Skeletal muscle satellite cell (primary cell): Measurements from ENCODE around the gene AMOT.
"Not testable (repeated sequence)": the region's sequence is repeated elsewhere in the genome, so short reads cannot be mapped to it uniquely, and the experiment has no call there.

Source experiments
- H3K27me3 ChIP-seq: 2 replicates; pipeline ENCODE4 v1.7.0; 2013; ENCODE audit warnings: low read length; ENCODE audit not compliant: control insufficient read depth, insufficient read depth
- H3K36me3 ChIP-seq: 2 replicates; pipeline ENCODE4 v1.7.0; 2013; ENCODE audit warnings: mild to moderate bottlenecking, control low read depth, low read length; ENCODE audit not compliant: insufficient read depth
- H3K4me1 ChIP-seq: 2 replicates; pipeline ENCODE4 v1.7.0; 2013; ENCODE audit warnings: low read length; ENCODE audit not compliant: control insufficient read depth, insufficient read depth
- H3K4me2 ChIP-seq: 2 replicates; pipeline ENCODE4 v1.7.0; 2013; ENCODE audit warnings: mild to moderate bottlenecking, low read length
- H3K4me3 ChIP-seq: 2 replicates; pipeline ENCODE4 v1.7.0; 2013; ENCODE audit warnings: low read length
- H3K9ac ChIP-seq: 2 replicates; pipeline ENCODE4 v1.7.0; 2013; ENCODE audit warnings: mild to moderate bottlenecking, low read depth, low read length, moderate library complexity
- H3K9me3 ChIP-seq: replicated peaks from 2 replicates; pipeline ENCODE4 v1.7.0; 2013; ENCODE audit warnings: mild to moderate bottlenecking, control low read depth, low read length

Gene AMOT

DNA sequence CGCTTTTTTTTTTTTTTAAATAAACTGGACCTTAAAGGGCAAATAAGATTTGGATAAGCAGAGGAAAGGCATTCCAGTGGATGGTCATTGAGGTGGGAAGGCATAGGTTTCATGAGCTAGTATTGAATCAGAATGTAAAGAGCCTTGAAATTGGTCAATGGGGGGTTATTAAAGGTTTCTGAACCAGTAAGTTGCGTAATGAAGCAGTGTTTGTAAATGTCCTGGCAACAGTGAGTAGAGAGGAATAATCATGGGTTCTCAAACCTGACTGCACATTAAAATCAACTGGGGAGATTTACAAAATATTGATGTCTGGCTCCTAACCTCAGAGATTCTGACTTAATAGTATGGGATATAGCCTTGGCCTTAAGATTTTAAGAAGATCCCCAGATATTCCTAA is 23.2 kb upstream of the AMOT start:
- H3K4me2 ChIP-seq, result no peak overlapping the region
- H3K9me3 ChIP-seq, result no peaks in the 10 kb centered on the region
- peaks cover 19% of the 10 kb centered on the region for H3K27me3 ChIP-seq
- no peak overlapping the region for H3K9ac ChIP-seq
- H3K36me3 ChIP-seq, result no peaks in the 10 kb centered on the region
- no peaks in the 10 kb centered on the region for H3K4me1 ChIP-seq
- H3K4me3 ChIP-seq, result no peak overlapping the region

DNA sequence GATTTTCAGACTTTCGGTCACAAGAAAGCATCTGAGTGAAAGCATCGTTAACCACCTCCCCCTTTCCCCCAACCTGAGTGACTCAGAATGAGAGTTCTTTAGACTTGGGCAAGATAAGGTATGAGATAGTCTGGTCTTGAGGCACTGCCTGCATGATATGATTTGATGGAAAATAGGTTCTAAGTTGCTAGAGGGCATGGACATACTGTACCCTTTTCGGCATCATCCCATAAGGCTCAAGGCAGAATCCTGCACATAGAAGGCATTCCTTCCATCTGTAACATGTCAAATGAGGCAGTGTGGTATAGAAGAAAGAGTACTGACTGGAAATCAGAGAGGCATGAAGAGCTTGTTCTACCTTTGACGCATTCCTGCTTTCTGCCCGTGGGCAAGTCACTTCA is 16.8 kb upstream of the AMOT start:
- H3K27me3 ChIP-seq, result peaks cover 23% of the 10 kb centered on the region
- no peaks in the 10 kb centered on the region for H3K4me1 ChIP-seq
- no peak overlapping the region for H3K4me3 ChIP-seq
- no peak overlapping the region for H3K4me2 ChIP-seq
- H3K9me3 ChIP-seq, result no peaks in the 10 kb centered on the region
- H3K36me3 ChIP-seq, result no peaks in the 10 kb centered on the region
- no peak overlapping the region for H3K9ac ChIP-seq

DNA sequence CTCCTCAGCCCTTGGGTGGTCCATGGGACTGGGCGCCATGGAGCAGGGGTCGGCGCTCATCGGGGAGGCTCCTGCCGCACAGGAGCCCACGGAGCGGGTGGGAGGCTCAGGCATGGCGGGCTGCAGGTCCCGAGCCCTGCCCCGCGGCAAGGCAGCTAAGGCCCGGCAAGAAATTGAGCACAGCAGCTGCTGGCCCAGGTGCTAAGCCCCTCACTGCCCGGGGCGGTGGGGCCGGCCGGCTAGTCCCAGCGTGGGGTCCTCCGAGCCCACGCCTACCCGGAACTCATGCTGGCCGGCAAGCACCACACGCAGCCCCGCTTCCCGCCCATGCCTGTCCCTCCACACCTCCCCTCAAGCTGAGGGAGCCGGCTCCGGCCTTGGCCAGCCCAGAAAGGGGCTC is 14.3 kb upstream of the AMOT start:
- H3K27me3 ChIP-seq, result peaks cover 19% of the 10 kb centered on the region
- not testable (repeated sequence) for H3K9ac ChIP-seq, H3K4me1 ChIP-seq

DNA sequence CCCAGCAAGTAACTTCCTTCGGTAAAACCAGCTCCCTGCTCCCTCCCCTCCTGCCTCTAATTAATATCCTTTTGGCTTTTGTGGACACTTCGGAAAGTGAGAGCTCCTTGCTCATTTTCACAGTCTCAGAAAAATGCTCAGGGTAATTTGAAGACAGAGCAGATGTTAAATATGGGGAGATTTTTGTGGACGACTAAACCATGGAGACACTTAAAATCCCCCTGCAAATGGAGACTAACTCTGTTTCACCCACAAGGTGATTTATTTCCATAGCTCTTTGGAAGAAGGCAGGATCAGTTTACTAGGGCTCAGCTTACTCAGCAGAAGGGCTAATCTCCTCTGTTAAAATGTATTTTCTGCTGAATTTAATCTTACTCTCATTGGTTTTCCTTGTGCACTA is 12.2 kb upstream of the AMOT start:
- H3K9ac ChIP-seq, result no peak overlapping the region
- no peak overlapping the region for H3K4me3 ChIP-seq
- no peaks in the 10 kb centered on the region for H3K9me3 ChIP-seq
- no peaks in the 10 kb centered on the region for H3K4me1 ChIP-seq
- peaks cover 21% of the 10 kb centered on the region for H3K27me3 ChIP-seq
- no peak overlapping the region for H3K4me2 ChIP-seq
- no peaks in the 10 kb centered on the region for H3K36me3 ChIP-seq

More for the DNA sequence above, 14.3 kb upstream of the AMOT start:
- H3K36me3 ChIP-seq, H3K9me3 ChIP-seq, H3K4me2 ChIP-seq, H3K4me3 ChIP-seq: not testable (repeated sequence)

DNA sequence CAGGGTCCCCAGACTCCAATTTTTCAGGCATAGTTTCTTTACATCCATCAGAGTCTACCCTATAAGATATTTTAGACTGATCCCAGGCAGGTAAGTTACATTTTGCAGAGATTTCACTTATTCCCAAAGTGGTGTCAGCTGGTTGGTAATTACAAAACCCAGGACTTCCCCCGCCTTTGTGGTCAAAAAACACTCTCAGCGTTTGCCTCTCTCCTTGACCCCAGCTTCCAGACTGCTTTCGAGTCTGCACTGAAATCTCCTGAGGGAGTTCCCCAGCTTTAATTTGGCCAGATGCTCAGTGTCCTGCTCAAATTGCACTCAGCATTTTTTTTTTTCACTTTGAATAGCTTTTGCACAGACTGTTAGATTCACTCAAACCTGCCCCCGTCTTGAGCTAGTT is 11.2 kb upstream of the AMOT start:
- no peaks in the 10 kb centered on the region for H3K9me3 ChIP-seq
- H3K9ac ChIP-seq, result no peak overlapping the region
- H3K4me3 ChIP-seq, result no peak overlapping the region
- H3K4me2 ChIP-seq, result no peak overlapping the region
- H3K27me3 ChIP-seq, result peaks cover 18% of the 10 kb centered on the region
- H3K36me3 ChIP-seq, result no peaks in the 10 kb centered on the region
- no peaks in the 10 kb centered on the region for H3K4me1 ChIP-seq

DNA sequence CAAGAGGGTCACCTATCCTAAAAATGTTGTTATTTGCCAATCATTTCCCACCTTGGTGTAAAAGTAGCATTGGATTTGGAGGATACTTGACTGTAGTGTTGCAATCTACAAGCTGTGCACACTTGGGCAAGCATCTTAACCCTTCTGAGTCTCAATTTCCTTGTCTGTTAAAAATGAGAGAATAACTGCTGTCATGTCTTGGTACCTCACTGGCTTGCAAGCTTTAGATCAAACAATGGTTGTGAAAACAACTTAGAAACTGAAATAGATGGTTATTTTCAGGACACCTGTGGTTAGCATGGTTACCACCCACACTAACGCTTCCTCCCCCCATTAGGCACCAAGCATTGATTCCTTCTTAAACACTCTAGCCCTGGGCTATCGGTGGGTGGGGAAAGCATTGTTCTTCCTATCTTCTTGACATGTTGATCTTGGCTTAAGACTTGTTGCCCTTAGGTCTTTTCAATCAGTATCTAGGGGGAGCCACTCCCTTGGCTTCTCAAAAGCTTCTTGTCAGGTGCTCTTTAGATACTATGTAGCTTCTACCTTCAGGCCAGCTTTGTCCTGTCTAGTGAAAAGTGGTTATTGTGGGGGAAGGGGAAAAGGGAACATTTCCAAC is 10.6 kb upstream of the AMOT start:
- Histone ChIP-seq H3K36me3 (no peaks in the 10 kb centered on the region), H3K9me3 (no peaks in the 10 kb centered on the region), H3K9ac (no peak overlapping the region), H3K4me3 (no peak overlapping the region), H3K4me1 (no peaks in the 10 kb centered on the region), H3K27me3 (peaks cover 18% of the 10 kb centered on the region), H3K4me2 (no peak overlapping the region)

DNA sequence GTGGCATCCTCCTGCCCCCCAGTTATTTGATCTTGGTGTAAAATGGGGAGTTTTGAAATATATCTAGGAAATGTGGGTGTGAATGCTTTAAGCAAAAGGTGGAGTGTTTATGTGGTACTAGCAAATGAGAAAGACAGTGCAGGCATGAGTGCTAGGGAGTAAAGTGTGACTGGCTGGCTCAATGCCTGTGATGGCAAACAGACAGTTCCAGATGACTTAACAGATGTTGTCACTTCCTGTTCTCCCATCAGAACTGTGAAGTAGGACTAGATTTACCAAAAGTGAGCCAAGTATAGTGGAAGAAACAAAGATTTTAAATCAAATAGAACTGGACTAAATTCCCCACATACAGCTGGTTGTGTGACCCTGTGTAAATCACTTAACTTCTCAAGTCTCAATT is 8.4 kb upstream of the AMOT start:
- Histone ChIP-seq H3K9ac (no peak overlapping the region), H3K9me3 (no peaks in the 10 kb centered on the region), H3K36me3 (no peaks in the 10 kb centered on the region), H3K4me3 (no peak overlapping the region), H3K4me1 (no peaks in the 10 kb centered on the region), H3K4me2 (no peak overlapping the region), H3K27me3 (peaks cover 23% of the 10 kb centered on the region)

DNA sequence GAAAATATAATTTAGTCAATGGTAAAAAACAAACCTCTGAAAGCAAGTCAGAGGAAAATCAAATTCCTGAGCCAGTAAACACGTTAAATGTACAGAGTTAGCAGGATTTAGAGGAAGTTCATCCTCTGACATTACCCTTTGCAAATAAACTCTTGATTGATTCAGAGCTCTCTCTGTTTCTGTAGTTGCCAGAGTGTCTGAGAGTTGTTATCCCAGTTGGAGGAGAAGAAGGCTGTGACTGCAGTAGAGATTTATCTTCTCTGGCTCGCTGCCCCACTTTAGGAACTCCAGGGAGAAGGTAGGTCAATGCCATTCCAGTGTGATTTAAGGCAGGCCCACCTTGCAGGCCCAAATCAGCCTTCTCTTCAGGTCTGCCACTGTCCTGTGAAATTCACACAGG is 6.2 kb upstream of the AMOT start:
- Histone ChIP-seq H3K27me3 (peaks cover 15% of the 10 kb centered on the region), H3K9ac (no peak overlapping the region), H3K4me3 (no peak overlapping the region), H3K4me2 (no peak overlapping the region), H3K9me3 (no peaks in the 10 kb centered on the region), H3K4me1 (no peaks in the 10 kb centered on the region), H3K36me3 (no peaks in the 10 kb centered on the region)

DNA sequence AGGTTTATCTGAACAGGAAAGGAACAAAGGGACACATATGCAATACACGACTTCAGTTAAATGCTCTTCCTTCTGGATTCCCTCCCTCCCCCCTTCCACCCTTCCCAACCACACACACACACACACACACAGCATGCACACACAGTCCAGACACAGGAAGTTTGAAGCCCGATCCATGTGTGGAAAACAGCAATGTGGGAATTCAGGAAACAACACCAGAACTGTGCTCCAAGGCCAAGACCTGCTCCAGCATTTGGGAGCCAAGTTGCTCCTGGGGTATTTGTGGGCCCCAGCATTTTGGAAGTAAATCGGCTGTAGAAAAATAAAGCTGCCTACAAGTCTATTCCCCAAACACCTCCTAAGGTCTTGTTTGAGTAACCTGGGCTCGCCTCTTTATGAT is 5.6 kb upstream of the AMOT start:
- Histone ChIP-seq H3K9me3 (no peaks in the 10 kb centered on the region), H3K4me2 (no peak overlapping the region), H3K9ac (no peak overlapping the region), H3K4me3 (no peak overlapping the region), H3K36me3 (no peaks in the 10 kb centered on the region), H3K4me1 (no peaks in the 10 kb centered on the region), H3K27me3 (peaks cover 15% of the 10 kb centered on the region)

DNA sequence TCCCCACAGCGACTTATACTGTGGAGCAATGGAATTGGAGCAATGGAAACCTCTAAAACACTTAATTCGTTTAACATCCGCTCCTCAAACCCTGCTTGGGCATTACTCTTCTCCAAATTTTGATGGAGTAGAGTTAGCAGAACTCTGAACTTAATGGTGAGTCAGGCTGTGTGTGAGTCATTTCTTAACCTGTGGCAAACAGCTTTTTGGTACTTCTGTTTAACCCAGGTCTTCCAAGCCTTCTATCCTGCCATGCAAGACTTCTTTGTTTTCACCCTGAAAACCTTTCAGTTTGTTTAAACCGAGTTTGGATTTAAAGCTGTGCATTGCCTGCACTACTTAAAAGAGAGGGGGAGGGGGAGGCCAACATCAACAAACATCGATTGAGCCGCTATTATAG is 3.6 kb upstream of the AMOT start:
- Histone ChIP-seq H3K9me3 (no peaks in the 10 kb centered on the region), H3K4me2 (no peak overlapping the region), H3K4me3 (no peak overlapping the region), H3K9ac (no peak overlapping the region), H3K36me3 (no peaks in the 10 kb centered on the region), H3K27me3 (peaks cover 17% of the 10 kb centered on the region), H3K4me1 (no peaks in the 10 kb centered on the region)

DNA sequence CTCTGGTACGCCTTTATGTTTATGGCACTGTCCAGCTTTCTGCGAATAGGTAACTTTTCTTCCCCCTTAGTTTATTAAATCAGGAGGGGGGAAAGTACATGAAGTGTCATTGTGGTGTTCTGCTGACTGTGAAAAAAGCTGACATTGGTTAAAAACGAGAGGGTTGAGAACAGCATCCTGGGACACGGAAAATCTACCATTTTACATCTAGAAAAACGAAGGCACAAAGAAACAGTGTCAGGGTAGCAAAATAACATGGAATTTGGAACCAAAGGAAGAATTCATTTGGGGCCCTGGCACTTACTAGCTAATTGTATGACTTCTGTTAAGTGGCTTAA is 1.2 kb upstream of the AMOT start:
- H3K4me2 ChIP-seq, result peak overlapping the region; percentile 88
- H3K36me3 ChIP-seq, result no peaks in the 10 kb centered on the region
- H3K27me3 ChIP-seq, result peaks cover 27% of the 10 kb centered on the region
- no peaks in the 10 kb centered on the region for H3K9me3 ChIP-seq
- peak overlapping the region; percentile 67 for H3K4me3 ChIP-seq
- H3K9ac ChIP-seq, result no peak overlapping the region
- H3K4me1 ChIP-seq, result no peaks in the 10 kb centered on the region

DNA sequence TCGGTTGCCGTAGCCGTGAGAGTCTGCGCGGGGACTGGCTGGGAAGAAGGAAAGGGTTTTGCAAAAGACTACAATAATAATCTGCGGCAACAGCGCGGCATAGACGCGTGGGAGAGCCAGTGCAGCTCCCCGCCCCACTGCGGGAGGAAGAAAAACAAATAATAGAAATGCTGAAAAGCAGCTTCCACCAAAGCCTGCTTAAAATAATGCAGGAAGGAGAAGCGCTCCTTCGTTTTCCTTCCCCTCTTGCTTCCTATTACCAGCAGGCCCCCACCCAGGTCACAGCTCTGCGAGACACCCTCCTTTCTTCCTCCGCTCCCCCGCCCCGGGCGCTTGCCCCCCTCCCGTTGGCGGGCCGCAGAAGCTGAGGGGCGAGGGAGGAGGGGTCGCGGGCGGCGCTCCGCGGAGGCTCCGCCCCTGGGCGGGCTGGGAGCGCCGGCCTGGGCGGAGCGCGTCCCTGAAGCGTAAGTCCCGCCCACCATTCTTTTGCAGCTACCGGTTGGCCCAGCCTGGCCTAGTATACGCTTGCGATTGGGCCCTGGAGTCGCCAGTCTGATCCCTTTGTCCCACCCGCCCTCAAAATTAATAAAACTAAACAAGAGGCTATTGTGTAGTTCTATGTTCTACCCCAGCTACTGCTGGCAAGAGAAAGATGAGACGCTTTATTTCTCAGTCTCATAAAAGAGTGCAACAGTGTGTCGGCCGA is 636 bp upstream of the AMOT start:
- no peaks in the 10 kb centered on the region for H3K9me3 ChIP-seq
- H3K36me3 ChIP-seq, result no peaks in the 10 kb centered on the region
- H3K4me1 ChIP-seq, result no peaks in the 10 kb centered on the region
- peak overlapping the region; percentile 30 for H3K9ac ChIP-seq
- peaks cover 27% of the 10 kb centered on the region for H3K27me3 ChIP-seq
- H3K4me3 ChIP-seq, result peak overlapping the region; percentile 67
- H3K4me2 ChIP-seq, result peak overlapping the region; percentile 88
